Fibroblast of the aortic adventitia (primary cell): ENCODE results near the gene TGM6. TPM values are rescaled to one million over a fixed set of nuclear protein-coding genes. Genes with fewer than 3 reads are reported as not detected.

Experiments
- DNase-seq: peaks from one replicate; pipeline ENCODE4 v3.0.0-alpha.2; 2010; ENCODE audit warnings: low read depth
- H3K4me3 ChIP-seq: 2 replicates; pipeline ENCODE4 v1.5.1; 2011; ENCODE audit warnings: low read depth, mild to moderate bottlenecking, control low read depth, low read length, moderate library complexity
- total RNA-seq: library from RNA; depleted of rRNA; stranded (reverse); fragments of >200 nt; gene quantifications from 2 replicates; pipeline ENCODE4 v1.2.3, GENCODE V29; 2012; ENCODE audit warnings: low replicate concordance
- TF ChIP-seq, protein P1 (sequence below): IDR thresholded peaks from 2 replicates; pipeline ENCODE4 v1.5.1; 2011; ENCODE audit warnings: mild to moderate bottlenecking, low read length, control low read depth, inconsistent platforms; ENCODE audit not compliant: insufficient read depth

Gene TGM6
- total RNA-seq, 1 donor: not detected

DNA sequence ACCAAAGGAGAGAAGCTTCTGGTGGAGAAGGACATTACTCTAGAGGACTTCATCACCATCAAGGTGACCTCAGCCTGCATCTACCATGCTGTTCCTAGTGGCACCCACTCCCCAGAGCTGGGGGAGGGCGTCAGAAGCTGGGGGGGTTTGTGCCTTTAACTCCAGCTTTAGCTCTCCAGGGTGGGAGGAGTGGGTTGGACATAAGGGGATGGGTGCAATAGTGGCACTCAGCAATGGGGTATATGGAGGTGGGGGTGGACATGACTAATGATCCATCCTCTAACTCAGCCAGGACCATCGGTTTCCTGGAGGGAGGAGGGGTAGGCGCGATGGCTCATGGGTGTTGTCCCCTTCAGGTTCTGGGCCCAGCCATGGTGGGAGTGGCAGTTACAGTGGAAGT lies 49.8 kb downstream of the TGM6 start:
- no peak overlapping the region for H3K4me3 ChIP-seq
- TF ChIP-seq, protein P1, sequence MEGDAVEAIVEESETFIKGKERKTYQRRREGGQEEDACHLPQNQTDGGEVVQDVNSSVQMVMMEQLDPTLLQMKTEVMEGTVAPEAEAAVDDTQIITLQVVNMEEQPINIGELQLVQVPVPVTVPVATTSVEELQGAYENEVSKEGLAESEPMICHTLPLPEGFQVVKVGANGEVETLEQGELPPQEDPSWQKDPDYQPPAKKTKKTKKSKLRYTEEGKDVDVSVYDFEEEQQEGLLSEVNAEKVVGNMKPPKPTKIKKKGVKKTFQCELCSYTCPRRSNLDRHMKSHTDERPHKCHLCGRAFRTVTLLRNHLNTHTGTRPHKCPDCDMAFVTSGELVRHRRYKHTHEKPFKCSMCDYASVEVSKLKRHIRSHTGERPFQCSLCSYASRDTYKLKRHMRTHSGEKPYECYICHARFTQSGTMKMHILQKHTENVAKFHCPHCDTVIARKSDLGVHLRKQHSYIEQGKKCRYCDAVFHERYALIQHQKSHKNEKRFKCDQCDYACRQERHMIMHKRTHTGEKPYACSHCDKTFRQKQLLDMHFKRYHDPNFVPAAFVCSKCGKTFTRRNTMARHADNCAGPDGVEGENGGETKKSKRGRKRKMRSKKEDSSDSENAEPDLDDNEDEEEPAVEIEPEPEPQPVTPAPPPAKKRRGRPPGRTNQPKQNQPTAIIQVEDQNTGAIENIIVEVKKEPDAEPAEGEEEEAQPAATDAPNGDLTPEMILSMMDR: no peak
- no peak for DNase-seq

DNA sequence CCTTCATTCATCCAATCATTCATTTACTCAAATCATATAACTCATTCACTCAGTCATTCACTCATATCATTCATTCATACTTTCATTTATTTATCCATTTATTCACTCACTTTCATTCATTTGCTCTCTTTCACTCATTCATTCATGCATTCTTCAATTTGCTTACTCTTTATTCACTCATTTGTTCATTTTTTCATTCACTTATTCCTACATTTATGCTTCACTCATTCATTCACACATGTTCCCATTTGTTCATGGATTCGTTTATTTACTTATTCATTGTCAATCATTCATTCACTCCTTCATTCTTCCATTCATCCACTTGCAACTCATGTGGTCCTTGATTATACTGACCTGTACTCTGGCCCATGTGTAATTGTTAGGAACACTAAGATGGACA lies 50.5 kb downstream of the TGM6 start:
- DNase-seq: no peak
- TF ChIP-seq, protein P1: no peak
- no peak overlapping the region for H3K4me3 ChIP-seq

DNA sequence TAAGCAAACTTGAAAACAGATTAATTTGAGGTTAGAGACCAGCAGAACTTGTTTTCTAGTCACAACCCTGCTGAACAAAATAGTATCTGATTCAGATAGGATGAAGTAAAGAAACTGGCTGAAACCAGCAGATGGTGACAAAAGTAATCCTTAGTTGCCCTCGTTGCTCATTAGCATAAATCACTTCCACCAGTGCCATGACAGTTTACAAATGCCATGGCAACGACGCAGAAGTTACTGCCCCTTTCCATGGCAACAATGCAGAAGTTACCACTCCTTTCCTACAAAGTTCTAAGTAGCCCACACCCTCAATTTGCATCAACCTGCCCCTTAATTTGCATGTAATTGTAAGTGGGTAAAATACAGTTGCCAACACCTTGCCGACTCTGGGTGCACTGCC lies 66.1 kb downstream of the TGM6 start:
- no peak for DNase-seq
- H3K4me3 ChIP-seq: no peak overlapping the region
- TF ChIP-seq, protein P1: no peak

DNA sequence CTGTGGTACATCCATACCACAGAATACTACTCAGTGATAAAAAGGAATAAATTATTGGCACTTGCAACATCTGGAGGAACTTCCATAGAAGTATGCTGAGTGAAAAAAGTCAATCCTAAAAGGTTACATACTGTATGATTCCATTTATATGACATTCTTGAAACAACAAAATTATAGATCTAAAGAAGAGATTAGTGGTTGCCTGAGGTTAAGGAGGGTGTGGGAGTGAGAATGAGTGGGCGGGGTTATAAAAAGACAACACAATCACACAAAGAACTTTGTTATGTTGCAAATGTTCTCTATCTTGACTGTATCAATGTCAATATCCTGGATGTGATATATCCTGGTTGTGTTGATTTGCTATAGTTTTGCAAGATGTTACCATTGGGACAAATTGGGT lies 68.7 kb downstream of the TGM6 start:
- H3K4me3 ChIP-seq: no peak overlapping the region
- TF ChIP-seq, protein P1: no peak
- DNase-seq: no peak

DNA sequence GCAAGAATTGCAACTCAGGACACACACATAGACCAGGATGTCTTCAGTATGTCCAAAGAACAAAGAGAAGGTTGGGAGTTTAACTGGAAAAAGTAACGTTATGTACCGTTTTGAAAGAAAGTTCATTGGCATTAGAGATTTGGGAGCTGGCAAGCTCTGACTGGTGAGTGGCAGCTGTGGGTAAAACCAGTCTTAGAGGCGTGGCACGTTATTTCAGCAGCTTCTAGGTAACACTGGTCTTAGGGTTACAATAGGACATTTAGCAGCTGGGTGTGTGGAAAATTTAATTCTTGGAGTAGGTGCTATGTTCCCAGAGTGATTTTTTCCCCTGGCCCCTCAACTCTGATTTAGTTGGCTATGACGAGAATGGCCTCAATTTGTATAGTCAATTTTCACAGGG lies 70.7 kb downstream of the TGM6 start:
- TF ChIP-seq, protein P1: no peak
- no peak for DNase-seq

DNA sequence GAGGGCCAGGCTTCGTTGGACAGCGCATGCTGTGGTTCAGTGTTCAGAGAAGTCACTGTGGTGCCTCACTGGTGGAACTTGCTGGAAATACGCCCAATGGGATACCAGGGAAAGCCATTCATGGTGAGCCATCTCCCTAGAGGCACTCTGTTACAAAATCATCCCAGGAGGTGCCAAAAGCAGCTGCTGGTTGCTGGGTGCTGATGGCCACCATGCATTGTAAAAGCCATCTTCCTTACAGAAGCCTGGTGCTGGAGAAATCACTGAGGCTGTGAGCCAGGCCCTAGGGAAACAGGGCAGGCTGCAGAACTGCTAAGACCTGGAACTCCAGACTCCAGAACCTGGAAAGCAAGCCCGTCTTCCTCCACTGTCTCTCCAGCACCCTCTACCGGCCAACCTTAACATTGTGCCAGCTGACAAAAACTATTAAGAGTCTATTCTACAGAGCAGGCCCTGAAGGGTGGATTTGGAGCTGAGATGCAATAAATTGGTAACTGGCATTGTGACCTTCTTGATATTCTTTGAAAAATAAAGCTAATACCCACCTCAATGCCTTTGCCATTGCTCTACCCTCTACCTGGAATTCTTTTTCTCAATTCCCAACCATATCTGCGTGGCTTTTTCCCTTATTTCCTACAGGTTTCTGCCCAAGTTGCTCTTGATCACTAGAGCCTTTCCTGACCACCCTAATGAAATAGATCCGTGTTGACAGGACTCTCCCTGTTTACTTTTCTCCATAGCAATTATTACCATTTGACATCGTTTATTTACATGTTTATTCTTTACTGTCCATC lies 71.4 kb downstream of the TGM6 start:
- H3K4me3 ChIP-seq: no peak overlapping the region
- TF ChIP-seq, protein P1: peak; percentile 94
- DNase-seq: peak; percentile 86

More for the DNA sequence above, 70.7 kb downstream of the TGM6 start:
- H3K4me3 ChIP-seq: no peak overlapping the region

DNA sequence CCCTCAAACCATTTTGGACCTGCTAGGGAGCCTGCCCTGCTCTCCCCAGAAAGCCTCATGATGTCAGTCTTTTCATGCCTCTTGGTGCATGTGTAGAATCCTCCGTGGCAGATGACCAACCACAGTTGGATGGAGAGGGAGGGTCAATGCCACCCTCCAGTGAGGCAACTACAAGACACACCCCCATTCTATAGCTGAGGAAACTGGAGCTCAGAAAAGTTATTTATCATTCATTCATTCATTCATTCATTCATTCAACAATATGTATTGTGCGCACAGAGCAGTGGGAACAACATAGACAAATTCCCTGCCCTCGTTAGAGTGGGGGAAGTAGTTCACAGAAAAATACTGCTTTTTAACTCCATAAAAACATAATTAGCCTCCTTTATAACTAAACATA lies 73.1 kb downstream of the TGM6 start:
- no peak for DNase-seq
- no peak overlapping the region for H3K4me3 ChIP-seq
- TF ChIP-seq, protein P1: no peak
